Embryonic facial prominence (tissue), 1 donor: ENCODE data around the gene LMLN.
"Not testable (repeated sequence)": the region's sequence is repeated elsewhere in the genome, so short reads cannot be mapped to it uniquely, and the experiment has no call there.

ENCODE experiments used
- DNase-seq: peaks from one replicate; pipeline ENCODE4 v3.0.0-alpha.2; 2016; ENCODE audit errors: extremely low spot score

LMLN gene

DNA sequence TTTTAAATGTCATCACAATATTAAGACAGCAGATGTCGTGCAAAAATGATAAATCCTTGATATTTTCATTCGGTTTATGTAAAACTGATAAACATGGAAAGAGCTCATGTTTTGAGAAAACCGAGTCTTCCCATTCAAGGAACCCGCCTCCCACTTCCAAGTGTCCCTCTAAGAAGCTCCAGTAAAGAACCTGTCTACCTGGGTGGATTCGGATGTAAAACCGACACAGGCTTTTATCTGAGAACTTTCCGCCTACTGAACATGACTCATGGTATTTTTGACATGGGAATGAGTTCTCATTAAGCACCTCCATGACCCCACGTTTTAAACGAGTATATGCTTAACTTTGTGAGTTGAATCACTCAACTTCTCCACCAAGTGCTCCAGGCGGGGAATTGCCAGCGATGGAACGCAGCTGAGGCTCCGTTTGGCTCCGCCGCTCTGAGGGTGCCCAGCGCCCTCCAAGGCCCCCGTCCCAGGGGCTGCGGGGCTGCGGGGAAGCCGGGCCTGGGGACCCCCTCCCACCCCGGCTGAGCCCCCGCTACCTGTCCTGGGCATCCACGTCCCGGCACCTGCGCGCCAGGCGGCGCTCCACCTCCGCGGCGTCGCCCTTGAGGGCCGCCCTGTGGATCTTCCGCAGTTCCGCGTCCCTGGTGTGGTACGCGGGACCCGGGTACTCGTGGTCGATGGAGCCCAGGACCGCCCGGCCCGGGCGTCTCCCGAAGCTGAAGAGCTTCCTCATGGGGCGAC lies 119.9 kb downstream of the LMLN start:
- no peak for DNase-seq

DNA sequence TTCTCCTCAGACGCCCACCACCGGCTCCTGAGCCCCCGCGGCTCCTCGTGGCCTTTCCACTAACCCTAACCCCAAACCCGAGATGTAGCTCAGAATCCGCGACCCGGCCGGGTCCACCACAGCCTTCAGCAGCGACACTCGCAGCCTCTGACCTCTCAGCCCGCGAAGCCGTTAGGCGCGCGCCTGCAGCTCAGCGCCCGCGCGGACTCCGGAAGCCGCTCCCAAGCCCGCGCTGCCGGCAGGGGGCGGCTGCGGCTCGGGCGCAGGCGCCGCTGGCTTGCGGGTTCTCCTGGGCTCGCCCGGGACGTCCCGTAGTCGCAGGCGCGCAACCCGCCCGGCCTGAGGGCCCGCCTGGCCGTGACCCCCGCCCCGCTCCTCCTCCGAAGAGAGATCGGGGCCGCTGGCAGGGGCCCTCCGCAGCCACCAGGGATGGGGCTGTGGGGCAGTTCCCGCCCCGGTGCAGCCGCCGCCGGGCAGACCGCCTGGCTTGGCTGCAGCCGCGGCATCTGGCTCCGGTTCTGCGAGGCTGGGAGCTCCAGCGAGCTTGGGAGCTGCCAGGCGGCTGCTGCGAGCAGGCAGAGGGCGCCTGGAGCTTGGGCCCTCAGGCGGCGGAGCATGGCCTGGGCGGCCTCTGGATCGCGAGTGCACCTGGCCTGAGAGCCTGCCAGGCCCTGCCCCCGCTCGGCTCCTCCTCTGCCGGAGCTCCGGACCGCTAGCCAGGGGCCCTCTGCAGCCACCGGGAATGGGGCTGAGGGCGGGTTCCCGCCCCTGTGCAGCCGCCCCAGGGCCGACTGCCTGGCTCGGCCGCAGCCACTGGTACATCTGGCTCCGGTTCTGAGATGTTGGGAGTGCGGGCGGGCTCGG lies 120.7 kb downstream of the LMLN start:
- no peak for DNase-seq

DNA sequence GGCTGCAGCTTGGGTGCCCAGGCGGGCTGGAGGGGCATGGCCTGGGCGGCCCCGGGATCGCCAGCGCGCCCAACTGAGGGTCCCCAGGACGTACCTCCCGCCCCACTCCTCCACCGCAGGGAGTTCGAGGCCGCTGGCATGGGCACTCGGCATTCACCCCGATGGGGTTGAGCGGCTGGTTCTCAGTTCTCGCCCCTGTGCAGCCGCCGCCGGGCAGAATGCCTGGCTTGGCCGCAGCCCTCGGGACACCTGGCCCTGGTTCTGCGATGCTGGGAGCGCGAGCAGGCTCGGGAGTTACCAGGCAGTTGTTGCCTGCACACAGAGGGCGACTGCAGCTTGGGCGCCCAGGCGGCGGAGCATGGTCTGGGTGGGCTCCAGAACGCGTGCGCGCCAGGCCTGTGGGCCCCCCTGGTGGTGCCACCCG lies 121.4 kb downstream of the LMLN start:
- DNase-seq, result no peak

DNA sequence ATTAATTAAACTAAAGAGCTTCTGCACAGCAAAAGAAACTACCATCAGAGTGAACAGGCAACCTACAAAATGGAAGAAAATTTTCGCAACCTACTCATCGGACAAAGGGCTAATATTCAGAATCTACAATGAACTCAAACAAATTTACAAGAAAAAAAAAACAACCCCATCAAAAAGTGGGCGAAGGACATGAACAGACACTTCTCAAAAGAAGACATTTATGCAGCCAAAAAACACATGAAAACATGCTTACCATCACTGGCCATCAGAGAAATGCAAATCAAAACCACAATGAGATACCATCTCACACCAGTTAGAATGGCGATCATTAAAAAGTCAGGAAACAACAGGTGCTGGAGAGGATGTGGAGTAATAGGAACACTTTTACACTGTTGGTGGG lies 122.2 kb downstream of the LMLN start:
- DNase-seq, result not testable (repeated sequence)

DNA sequence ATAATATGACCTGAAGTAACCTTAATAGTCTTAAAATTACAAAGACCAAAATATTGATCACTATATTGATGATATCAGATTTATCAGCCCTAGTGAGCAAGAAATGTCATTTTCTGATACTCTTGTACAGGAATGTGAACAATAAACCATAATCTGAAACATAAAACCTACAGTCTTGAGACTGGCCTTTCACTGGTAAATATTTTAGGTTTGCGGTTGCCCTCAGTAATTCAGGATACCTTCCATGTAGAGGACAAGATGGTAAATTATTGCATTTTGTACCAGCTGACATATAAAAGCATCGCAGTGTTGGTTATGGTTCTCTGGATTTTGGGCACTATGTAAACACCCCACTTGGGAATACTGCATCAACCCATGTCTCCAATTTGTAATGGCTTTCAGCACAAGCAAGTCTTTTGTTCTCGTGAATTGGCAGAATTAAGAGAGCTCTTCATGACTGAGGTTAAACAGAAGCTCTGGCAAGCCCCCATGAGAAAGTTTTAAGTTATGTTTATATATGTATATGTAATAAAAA lies 128.5 kb downstream of the LMLN start:
- no peak for DNase-seq

DNA sequence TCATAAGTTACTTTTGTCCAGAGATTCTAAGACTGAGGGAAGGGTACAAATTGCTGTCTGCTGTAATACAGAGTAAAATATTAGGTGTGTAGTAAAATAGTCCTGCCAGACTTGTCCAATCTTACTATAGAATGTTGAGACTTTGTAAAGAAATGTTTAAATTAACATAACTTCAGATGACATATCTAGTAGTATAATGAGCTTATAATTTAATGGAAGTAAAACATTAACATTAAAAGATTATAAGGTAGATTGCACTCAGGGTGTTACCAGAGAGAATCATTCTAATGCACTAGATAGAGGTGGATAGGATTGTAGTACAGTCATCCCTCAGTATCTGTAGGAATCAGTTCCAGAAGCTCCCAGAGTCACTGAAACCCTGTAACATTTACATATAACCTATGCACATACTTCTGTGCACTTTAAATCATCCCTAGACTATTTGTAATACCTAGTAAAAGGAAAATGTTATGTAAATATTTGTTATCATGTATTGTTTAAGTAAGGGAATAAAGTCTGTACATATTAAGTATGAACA lies 130.8 kb downstream of the LMLN start:
- no peak for DNase-seq

DNA sequence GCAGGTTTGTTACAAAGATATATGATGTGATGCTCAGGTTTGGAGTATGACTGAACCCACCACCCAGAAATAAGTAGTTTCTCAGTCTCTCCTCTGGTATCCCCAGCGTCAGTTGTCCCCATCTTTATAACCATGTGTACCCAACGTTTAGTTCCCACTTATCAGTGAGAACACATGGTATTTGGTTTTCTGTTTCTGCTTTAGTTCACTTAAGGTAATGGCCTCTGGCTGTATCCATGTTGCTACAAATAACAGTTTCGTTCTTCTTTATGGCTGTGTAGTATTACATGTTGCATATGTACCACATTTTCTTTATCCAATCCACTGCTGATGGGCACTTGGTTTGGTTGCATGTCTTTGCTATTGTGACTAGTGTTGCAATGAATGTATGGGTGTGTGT lies 132.3 kb downstream of the LMLN start:
- DNase-seq, result no peak

DNA sequence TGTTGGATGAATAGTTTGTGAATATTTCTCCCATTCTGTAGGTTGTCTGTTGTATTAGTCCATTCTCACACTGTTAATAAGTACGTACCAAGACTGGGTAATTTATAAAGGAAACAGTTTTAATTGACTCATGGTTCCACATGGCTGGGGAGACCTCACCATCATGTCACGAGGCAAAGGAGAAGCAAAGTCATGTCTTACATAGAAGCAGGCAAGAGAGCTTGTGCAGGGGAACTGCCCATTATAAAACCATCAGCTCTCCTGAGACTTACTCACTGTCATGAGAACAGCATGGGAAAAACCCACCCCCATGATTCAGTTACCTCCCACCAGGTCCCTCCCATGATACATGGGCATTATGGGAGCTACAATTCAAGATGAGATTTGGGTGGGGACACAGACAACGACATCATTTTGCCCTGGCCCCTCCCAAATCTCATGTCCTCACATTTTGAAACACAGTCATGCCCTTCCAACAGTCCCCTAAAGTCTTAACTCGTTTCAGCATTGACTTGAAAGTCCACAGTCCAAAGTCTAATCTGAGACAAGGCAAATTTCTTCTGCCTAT lies 133.2 kb downstream of the LMLN start:
- DNase-seq, result no peak
